ENCODE measurements around the gene NAA10.

DNA sequence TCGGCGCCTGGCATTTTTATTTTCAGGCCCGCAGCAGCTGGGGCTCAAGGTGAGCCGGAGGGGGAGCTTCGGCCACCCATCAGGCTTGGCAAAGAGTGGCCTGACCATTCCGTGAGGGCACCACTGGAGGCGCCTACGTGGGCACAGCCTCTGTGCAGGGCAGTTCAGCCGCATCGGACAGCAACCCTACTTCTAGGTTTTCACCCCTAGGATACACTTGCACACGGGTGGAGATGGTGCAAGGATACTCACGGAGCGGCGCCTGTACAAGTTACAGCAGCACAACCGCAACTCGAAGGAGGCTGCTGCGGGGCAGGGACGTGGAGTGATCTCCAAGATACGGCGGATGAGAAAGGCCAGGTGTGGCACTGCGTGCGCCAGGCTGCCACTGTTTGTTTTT, 25.9 kb upstream of the NAA10 start:
- TF ChIP-seq, protein P1, sequence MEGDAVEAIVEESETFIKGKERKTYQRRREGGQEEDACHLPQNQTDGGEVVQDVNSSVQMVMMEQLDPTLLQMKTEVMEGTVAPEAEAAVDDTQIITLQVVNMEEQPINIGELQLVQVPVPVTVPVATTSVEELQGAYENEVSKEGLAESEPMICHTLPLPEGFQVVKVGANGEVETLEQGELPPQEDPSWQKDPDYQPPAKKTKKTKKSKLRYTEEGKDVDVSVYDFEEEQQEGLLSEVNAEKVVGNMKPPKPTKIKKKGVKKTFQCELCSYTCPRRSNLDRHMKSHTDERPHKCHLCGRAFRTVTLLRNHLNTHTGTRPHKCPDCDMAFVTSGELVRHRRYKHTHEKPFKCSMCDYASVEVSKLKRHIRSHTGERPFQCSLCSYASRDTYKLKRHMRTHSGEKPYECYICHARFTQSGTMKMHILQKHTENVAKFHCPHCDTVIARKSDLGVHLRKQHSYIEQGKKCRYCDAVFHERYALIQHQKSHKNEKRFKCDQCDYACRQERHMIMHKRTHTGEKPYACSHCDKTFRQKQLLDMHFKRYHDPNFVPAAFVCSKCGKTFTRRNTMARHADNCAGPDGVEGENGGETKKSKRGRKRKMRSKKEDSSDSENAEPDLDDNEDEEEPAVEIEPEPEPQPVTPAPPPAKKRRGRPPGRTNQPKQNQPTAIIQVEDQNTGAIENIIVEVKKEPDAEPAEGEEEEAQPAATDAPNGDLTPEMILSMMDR (IDR thresholded peaks at IDR 0.05), result no peak
- no peak for TF ChIP-seq EP300 (IDR thresholded peaks at IDR 0.05)
